GOT3 (cell line): ENCODE results near the gene ZFP2.

Experiments used
- DNase-seq: peaks from one replicate; lab custom pipeline; 2025; ENCODE audit warnings: mixed read lengths; lab: John Stamatoyannopoulos, UW

ZFP2 gene

DNA sequence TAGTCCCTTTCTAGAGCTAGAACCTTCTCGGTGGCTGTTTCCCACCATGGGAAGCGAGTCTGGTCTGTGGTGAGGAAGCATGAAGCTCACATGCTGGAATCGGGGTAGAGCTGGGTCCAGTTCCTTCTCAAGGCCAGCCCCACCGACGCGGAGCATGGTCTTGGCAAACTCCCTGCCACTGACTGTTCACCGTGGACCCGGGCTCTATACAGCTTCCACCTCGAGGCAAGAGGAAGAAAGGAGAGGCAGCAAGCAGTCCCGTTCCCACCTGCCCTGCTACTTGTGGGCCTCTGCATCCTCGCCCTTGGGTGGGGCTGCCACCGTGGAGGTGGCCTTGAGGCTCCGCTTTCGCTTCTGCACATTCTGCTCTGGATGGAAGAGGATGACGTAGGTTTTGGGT lies 85.7 kb downstream of the ZFP2 start:
- no peak for DNase-seq
